Uterus (tissue), 2 donors: ENCODE measurements around the gene NAA15.

Source experiments
- CTCF ChIP-seq, 4 experiments: fragments of 200-600 bp in 2 of 4; fragments of 450-650 bp in 2 of 4; sonication (generic) in 2 of 4; IDR thresholded peaks; one replicate each; pipeline ENCODE4 v1.5.1; 2016 to 2019; ENCODE audit warnings: antibody characterized with exemption in 4 of 4, mild to moderate bottlenecking in 2 of 4, moderate library complexity in 1 of 4
- POLR2A ChIP-seq, 2 donors: fragments of 450-650 bp; IDR thresholded peaks; one replicate each; pipeline ENCODE4 v1.6.1; 2016; ENCODE audit warnings: antibody characterized with exemption in 2 of 2, mild to moderate bottlenecking in 1 of 2, moderate library complexity in 1 of 2

DNA sequence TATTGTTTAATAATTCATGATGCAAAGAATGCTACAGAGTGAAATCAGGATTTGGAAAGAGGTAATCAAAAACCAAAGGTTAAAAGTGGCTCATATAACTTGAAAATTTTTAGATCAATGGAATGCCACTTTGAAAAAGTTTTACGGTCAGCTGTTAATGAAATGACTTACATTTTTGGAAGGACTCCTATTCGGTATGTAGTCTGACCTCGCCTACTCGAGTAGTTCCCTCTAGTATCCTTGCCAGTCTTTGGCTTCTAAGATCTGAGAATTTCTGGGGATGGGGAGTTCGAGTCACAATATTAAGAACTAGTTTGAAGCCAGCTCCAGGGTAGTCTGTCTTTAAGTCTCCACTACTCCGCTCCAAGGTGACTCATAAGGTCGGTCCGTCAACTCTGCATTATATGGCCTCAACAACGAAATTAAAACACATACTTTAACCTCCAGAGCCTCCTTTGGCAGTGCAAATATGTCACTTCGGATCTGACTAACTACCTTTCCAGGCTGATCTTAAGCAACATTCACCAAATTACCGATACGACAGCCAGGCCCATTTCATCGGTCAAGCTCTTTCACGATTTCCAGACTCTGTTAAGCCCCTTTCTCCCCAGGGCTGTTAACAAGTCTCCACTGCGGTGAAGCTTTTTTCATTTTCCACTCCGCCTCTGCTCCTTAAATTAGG lies 733 bp upstream of the NAA15 start:
- TF ChIP-seq CTCF (IDR thresholded peaks at IDR 0.05) (no peak), POLR2A (IDR thresholded peaks at IDR 0.05) (no peak)
